ENCODE results near the gene ZFYVE9. TPM values are rescaled to one million over a fixed set of nuclear protein-coding genes. Genes with fewer than 3 reads are reported as not detected.
A peak's percentile ranks its signal among the peaks of the same experiment; 100 is the strongest.

Gene ZFYVE9
- total and polyA plus RNA-seq, 9 of the 15 experiments (the other 6 are each of a cell fraction or from before 2014, with no cell fraction given), result 0.52 to 14.4 (median 8.9) TPM

GRCh38 chr1:52239708-52240001, 97.8 kb downstream of the ZFYVE9 start (continued):
- TF ChIP-seq KLF16 (IDR thresholded peaks at IDR 0.05) (no peak), ZNF384 (IDR thresholded peaks at IDR 0.05; ENCODE audit: low read depth, low read length) (0 out of 2 replicates have a peak, but pooled peaks have one; percentile 5), ZNF79 (CRISPR knock-in tag; IDR thresholded peaks at IDR 0.05; ENCODE audit: low read depth) (peak; percentile 57; the same call in 1 of the 2 replicates), POLR2G (IDR thresholded peaks at IDR 0.05; ENCODE audit: low read depth, low read length) (no peak), NFE2 (IDR thresholded peaks at IDR 0.05; ENCODE audit: low read depth) (peak; percentile 45), SMARCE1 (IDR thresholded peaks at IDR 0.05) (peak; percentile 71; the same call in 1 of the 2 replicates), PPARD (CRISPR knock-in tag; IDR thresholded peaks at IDR 0.05) (no peak), PBX2 (CRISPR knock-in tag; IDR thresholded peaks at IDR 0.05; ENCODE audit: low read depth) (no peak), PBX2 (tag; conservative IDR thresholded peaks at IDR 0.05; ENCODE audit: low read depth) (0 out of 2 replicates have a peak, but pooled peaks have one; percentile 27), C11orf30 (IDR thresholded peaks at IDR 0.05; ENCODE audit: low read depth) (peak; percentile 98), ARID1B (IDR thresholded peaks at IDR 0.05) (peak; percentile 23; the same call in 1 of the 2 replicates), MAFF (IDR thresholded peaks at IDR 0.05; ENCODE audit: low read length) (peak; percentile 94), ZNF318 (IDR thresholded peaks at IDR 0.05; ENCODE audit: borderline replicate concordance in 1 of 2, low read depth in 1 of 2) (0 out of 4 replicates have a peak, but pooled peaks of 1 of the 2 experiments have one; percentile 11)

Measured in K562 (cell line).